ENCODE data around the gene SLC16A8. TPM values are rescaled to one million over a fixed set of nuclear protein-coding genes. Genes with fewer than 3 reads are reported as not detected.

SLC16A8 gene
- total and polyA plus RNA-seq, 10 of the 15 experiments (the other 5 are each of a cell fraction or from before 2014, with no cell fraction given), result not detected

- TF ChIP-seq ZBTB11 (CRISPR knock-in tag; IDR thresholded peaks at IDR 0.05) (no peak), SMC3 (IDR thresholded peaks at IDR 0.05; ENCODE audit: borderline replicate concordance, low read length) (peak; percentile 88), SREBF1 (IDR thresholded peaks at IDR 0.05; ENCODE audit: low read length) (no peak), SIN3A (IDR thresholded peaks at IDR 0.05; ENCODE audit: low read depth, low read length) (no peak), IRF4 (IDR thresholded peaks at IDR 0.05; ENCODE audit: low read depth, low read length) (no peak), POU2F2 (IDR thresholded peaks at IDR 0.05; ENCODE audit: borderline replicate concordance, low read depth, low read length) (no peak), KLF5 (IDR thresholded peaks at IDR 0.05; ENCODE audit: partially characterized antibody) (no peak), CTCF (IDR thresholded peaks at IDR 0.05 in 2 of 3, conservative IDR thresholded peaks at IDR 0.05 in 1 of 3; ENCODE audit: control insufficient read depth in 2 of 3, extremely low read depth in 1 of 3, insufficient read depth in 1 of 3, low read depth in 3 of 3, low read length in 3 of 3) (peak; percentile 88 to 96 (median 90); a peak in 5 of 6 replicates), ATF2 (IDR thresholded peaks at IDR 0.05; ENCODE audit: low read length) (no peak), RAD51 (IDR thresholded peaks at IDR 0.05) (no peak), PBX3 (IDR thresholded peaks at IDR 0.05; ENCODE audit: insufficient replicate concordance, low read depth, low read length) (no peak), ELK1 (IDR thresholded peaks at IDR 0.05; ENCODE audit: low read depth, low read length) (no peak), NR2F1 (conservative IDR thresholded peaks at IDR 0.05) (0 out of 2 replicates have a peak, but pooled peaks have one; percentile 32), MTA2 (IDR thresholded peaks at IDR 0.05; ENCODE audit: low read depth) (no peak), PAX5 (IDR thresholded peaks at IDR 0.05; ENCODE audit: borderline replicate concordance, low read depth, low read length) (no peak), HSF1 (IDR thresholded peaks at IDR 0.05; ENCODE audit: low read depth, low read length) (no peak), HDAC2 (IDR thresholded peaks at IDR 0.05) (no peak)
These were observed 30.8 kb upstream of the SLC16A8 start (continued) for GRCh38 chr22:38114484-38115398.

Data from GM12878 (cell line).